ENCODE results near the gene RANBP17. TPM values are rescaled to one million over a fixed set of nuclear protein-coding genes. Genes with fewer than 3 reads are reported as not detected.

Gene RANBP17
- total and polyA plus RNA-seq, 7 experiments from 2014 or later: 3.0 TPM; not detected in 6

DNA sequence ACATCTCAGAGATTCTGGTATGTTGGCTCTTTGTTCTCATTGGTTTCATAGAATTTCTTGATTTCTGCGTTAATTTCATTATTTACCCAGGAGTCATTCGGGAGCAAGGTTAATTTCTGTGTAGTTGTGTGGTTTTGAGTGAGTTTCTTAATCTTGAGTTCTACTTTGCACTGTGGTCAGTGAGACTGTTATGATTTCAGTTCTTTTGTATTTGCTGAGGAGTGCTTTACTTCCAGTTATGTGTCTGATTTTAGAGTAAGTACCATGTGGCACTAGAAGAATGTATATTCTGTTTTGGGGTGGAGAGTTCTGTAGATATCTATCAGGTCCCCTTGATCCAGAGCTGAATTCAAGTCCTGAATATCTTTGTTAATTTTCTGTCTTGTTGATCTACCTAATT lies 12.2 kb downstream of the RANBP17 start:
- Mint-ChIP-seq H3K9me3 (peaks cover 0 to 41% (median 19%) of the 10 kb centered on the region in 11 donors), H3K36me3 (peaks cover 0 to 5% (median 0%) of the 10 kb centered on the region in 5 donors), H3K27me3 (peaks cover 0 to 20% (median 4%) of the 10 kb centered on the region in 5 donors), H3K27ac (no peak overlapping the region), H3K4me3 (no peak overlapping the region), H3K4me1 (no peaks in the 10 kb centered on the region)
- ATAC-seq (no peak), DNase-seq (no peak)
- Histone ChIP-seq H3K4me1 (ENCODE audit: control insufficient read depth in 2 of 2, insufficient read depth in 2 of 2, low read length in 2 of 2) (no peaks in the 10 kb centered on the region), H3K4me3 (ENCODE audit: low read length) (no peak overlapping the region), H3K27ac (ENCODE audit: low read depth, low read length) (no peak overlapping the region), H3K9me3 (ENCODE audit: control insufficient read depth in 2 of 3, low read length in 3 of 3) (peaks cover 0 to 5% (median 0%) of the 10 kb centered on the region in 3 experiments), H3K27me3 (ENCODE audit: control insufficient read depth in 2 of 2, insufficient read depth in 2 of 2, low read length in 2 of 2) (no peaks in the 10 kb centered on the region), H3K36me3 (ENCODE audit: control insufficient read depth in 2 of 3, insufficient read depth in 3 of 3, low read length in 3 of 3) (no peaks in the 10 kb centered on the region)
- intact Hi-C loops (cut with micrococcal nuclease): no loop called here
- CTCF ChIA-PET: no interaction called here
- POLR2A ChIA-PET: no interaction called here

DNA sequence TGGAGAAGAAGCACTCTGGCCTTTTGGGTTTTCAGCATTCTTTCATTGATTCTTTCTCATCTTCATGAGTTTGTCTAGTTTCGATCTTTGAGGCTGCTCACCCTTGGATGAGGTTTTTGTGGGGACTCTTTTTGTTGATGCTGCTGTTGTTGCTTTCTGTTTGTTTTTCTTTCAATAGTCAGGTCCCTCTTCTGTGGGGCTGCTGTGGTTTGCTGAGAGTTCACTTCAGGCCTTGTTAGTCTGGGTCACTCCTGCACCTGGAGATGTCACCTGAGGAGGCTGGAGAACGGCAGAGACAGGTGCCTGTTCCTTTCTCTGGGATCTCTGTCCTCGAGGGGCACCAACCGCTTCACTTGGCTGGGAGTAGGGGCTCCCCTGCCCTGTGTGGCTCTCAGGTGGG lies 14.0 kb downstream of the RANBP17 start:
- Histone ChIP-seq H3K36me3 (ENCODE audit: control insufficient read depth in 2 of 3, insufficient read depth in 3 of 3, low read length in 3 of 3) (no peaks in the 10 kb centered on the region), H3K27me3 (ENCODE audit: control insufficient read depth in 2 of 2, insufficient read depth in 2 of 2, low read length in 2 of 2) (no peaks in the 10 kb centered on the region), H3K9me3 (ENCODE audit: control insufficient read depth in 2 of 3, low read length in 3 of 3) (peaks cover 0 to 5% (median 0%) of the 10 kb centered on the region in 3 experiments), H3K4me3 (ENCODE audit: low read length) (no peak overlapping the region), H3K4me1 (ENCODE audit: control insufficient read depth in 2 of 2, insufficient read depth in 2 of 2, low read length in 2 of 2) (no peaks in the 10 kb centered on the region), H3K27ac (ENCODE audit: low read depth, low read length) (no peak overlapping the region)
- Mint-ChIP-seq H3K4me3 (no peak overlapping the region), H3K36me3 (peaks cover 0 to 5% (median 0%) of the 10 kb centered on the region in 5 donors), H3K27me3 (peaks cover 0 to 20% (median 4%) of the 10 kb centered on the region in 5 donors), H3K4me1 (no peaks in the 10 kb centered on the region), H3K27ac (no peak overlapping the region), H3K9me3 (peaks cover 0 to 38% (median 19%) of the 10 kb centered on the region in 11 donors)
- ChIA-PET POLR2A (no interaction called here), CTCF (no interaction called here)
- intact Hi-C loops (cut with micrococcal nuclease): no loop called here
- ATAC-seq: no peak
- no peak for DNase-seq

- intact Hi-C loops (cut with micrococcal nuclease): no loop called here
- Mint-ChIP-seq H3K27me3 (peaks cover 0 to 20% (median 6%) of the 10 kb centered on the region in 5 donors), H3K4me1 (no peaks in the 10 kb centered on the region), H3K4me3 (no peak overlapping the region), H3K36me3 (peaks cover 0 to 5% (median 0%) of the 10 kb centered on the region in 5 donors), H3K9me3 (peaks cover 0 to 13% (median 2%) of the 10 kb centered on the region in 11 donors), H3K27ac (no peak overlapping the region)
- POLR2A ChIA-PET: no interaction called here
- no peak overlapping the region for H3K4me3 ChIP-seq (ENCODE audit: low read length)
- no peaks in the 10 kb centered on the region for H3K4me1 ChIP-seq (ENCODE audit: control insufficient read depth in 2 of 2, insufficient read depth in 2 of 2, low read length in 2 of 2)
- no peaks in the 10 kb centered on the region for H3K9me3 ChIP-seq (ENCODE audit: control insufficient read depth in 2 of 3, low read length in 3 of 3)
- CTCF ChIA-PET: no interaction called here
- no peaks in the 10 kb centered on the region for H3K36me3 ChIP-seq (ENCODE audit: control insufficient read depth in 2 of 3, insufficient read depth in 3 of 3, low read length in 3 of 3)
- no peaks in the 10 kb centered on the region for H3K27me3 ChIP-seq (ENCODE audit: control insufficient read depth in 2 of 2, insufficient read depth in 2 of 2, low read length in 2 of 2)
- ATAC-seq (no peak), DNase-seq (no peak)
- no peak overlapping the region for H3K27ac ChIP-seq (ENCODE audit: low read depth, low read length)
These were observed 18.3 kb downstream of the RANBP17 start for GRCh38 chr5:170880084-170880483.

DNA sequence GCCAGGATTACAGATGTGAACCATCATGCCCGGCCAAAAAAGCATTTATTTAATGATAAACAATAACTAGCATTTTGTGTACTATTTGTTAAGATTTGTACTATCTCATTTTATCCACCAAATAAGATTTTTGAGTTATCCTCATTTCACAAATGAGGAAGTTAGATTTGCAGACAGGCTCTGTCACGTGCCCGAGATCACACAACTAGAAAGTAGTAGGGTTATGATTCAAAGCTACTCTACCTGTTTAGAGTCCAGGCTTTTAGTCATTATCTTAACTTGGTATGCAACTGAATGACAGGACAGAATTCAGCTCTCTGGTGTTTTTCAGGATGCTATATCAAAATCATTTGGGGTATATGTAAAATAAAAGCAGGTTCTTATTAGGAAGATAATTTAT lies 20.5 kb downstream of the RANBP17 start:
- no peaks in the 10 kb centered on the region for H3K36me3 ChIP-seq (ENCODE audit: control insufficient read depth in 2 of 3, insufficient read depth in 3 of 3, low read length in 3 of 3)
- no peak overlapping the region for H3K4me3 ChIP-seq (ENCODE audit: low read length)
- CTCF ChIA-PET: no interaction called here
- H3K9me3 ChIP-seq (ENCODE audit: control insufficient read depth in 2 of 3, low read length in 3 of 3): no peaks in the 10 kb centered on the region
- Mint-ChIP-seq H3K9me3 (peaks cover 0 to 3% (median 0%) of the 10 kb centered on the region in 11 donors), H3K36me3 (no peaks in the 10 kb centered on the region), H3K27ac (no peak overlapping the region), H3K27me3 (peaks cover 0 to 15% (median 5%) of the 10 kb centered on the region in 5 donors), H3K4me3 (no peak overlapping the region), H3K4me1 (no peaks in the 10 kb centered on the region)
- POLR2A ChIA-PET: no interaction called here
- no peak overlapping the region for H3K27ac ChIP-seq (ENCODE audit: low read depth, low read length)
- H3K4me1 ChIP-seq (ENCODE audit: control insufficient read depth in 2 of 2, insufficient read depth in 2 of 2, low read length in 2 of 2): no peaks in the 10 kb centered on the region
- DNase-seq (no peak), ATAC-seq (no peak)
- no peaks in the 10 kb centered on the region for H3K27me3 ChIP-seq (ENCODE audit: control insufficient read depth in 2 of 2, insufficient read depth in 2 of 2, low read length in 2 of 2)
- intact Hi-C loops (cut with micrococcal nuclease): no loop called here

DNA sequence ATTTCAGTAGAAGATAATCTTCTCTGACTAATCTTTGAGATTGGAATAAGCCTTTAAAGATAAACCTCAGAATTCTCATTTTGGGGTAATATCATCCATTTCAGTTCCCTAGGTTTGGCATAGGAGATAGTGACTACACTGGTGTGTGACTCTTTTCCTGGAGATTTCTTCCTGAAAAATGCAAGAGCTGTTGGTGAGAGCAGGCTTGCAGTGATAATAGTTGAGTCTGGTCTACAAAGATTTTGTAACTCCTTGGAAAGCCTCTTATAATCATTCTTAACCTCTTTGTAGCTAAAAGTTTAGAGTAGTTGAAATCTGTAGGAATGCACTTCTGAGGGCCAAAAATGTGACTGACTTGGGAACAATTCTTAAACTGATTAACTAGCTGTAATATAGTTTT lies 23.4 kb downstream of the RANBP17 start:
- POLR2A ChIA-PET: no interaction called here
- DNase-seq (no peak), ATAC-seq (no peak)
- H3K36me3 ChIP-seq (ENCODE audit: control insufficient read depth in 2 of 3, insufficient read depth in 3 of 3, low read length in 3 of 3): no peaks in the 10 kb centered on the region
- H3K27ac ChIP-seq (ENCODE audit: low read depth, low read length): no peak overlapping the region
- H3K4me3 ChIP-seq (ENCODE audit: low read length): no peak overlapping the region
- no peaks in the 10 kb centered on the region for H3K27me3 ChIP-seq (ENCODE audit: control insufficient read depth in 2 of 2, insufficient read depth in 2 of 2, low read length in 2 of 2)
- H3K4me1 ChIP-seq (ENCODE audit: control insufficient read depth in 2 of 2, insufficient read depth in 2 of 2, low read length in 2 of 2): no peaks in the 10 kb centered on the region
- CTCF ChIA-PET: no interaction called here
- no peaks in the 10 kb centered on the region for H3K4me1 Mint-ChIP-seq
- H3K9me3 ChIP-seq (ENCODE audit: control insufficient read depth in 2 of 3, low read length in 3 of 3): no peaks in the 10 kb centered on the region
- H3K27me3 Mint-ChIP-seq: peaks cover 0 to 7% (median 4%) of the 10 kb centered on the region in 5 donors
- intact Hi-C loops (cut with micrococcal nuclease): no loop called here
- no peaks in the 10 kb centered on the region for H3K36me3 Mint-ChIP-seq
- peaks cover 0 to 3% (median 0%) of the 10 kb centered on the region in 11 donors for H3K9me3 Mint-ChIP-seq
- H3K27ac Mint-ChIP-seq: no peak overlapping the region
- H3K4me3 Mint-ChIP-seq: no peak overlapping the region

- intact Hi-C loops (cut with micrococcal nuclease): no loop called here
- DNase-seq (no peak), ATAC-seq (no peak)
- Histone ChIP-seq H3K27ac (ENCODE audit: low read depth, low read length) (no peak overlapping the region), H3K36me3 (ENCODE audit: control insufficient read depth in 2 of 3, insufficient read depth in 3 of 3, low read length in 3 of 3) (no peaks in the 10 kb centered on the region), H3K4me3 (ENCODE audit: low read length) (no peak overlapping the region), H3K27me3 (ENCODE audit: control insufficient read depth in 2 of 2, insufficient read depth in 2 of 2, low read length in 2 of 2) (no peaks in the 10 kb centered on the region), H3K4me1 (ENCODE audit: control insufficient read depth in 2 of 2, insufficient read depth in 2 of 2, low read length in 2 of 2) (no peaks in the 10 kb centered on the region), H3K9me3 (ENCODE audit: control insufficient read depth in 2 of 3, low read length in 3 of 3) (no peaks in the 10 kb centered on the region)
- Mint-ChIP-seq H3K4me1 (no peaks in the 10 kb centered on the region), H3K27me3 (peaks cover 0 to 7% (median 4%) of the 10 kb centered on the region in 5 donors), H3K9me3 (peaks cover 0 to 3% (median 0%) of the 10 kb centered on the region in 11 donors), H3K36me3 (no peaks in the 10 kb centered on the region), H3K4me3 (no peak overlapping the region), H3K27ac (no peak overlapping the region)
- ChIA-PET POLR2A (no interaction called here), CTCF (interaction anchor here (0.5 kb wide), 1 partner anchor 11 kb away, joined by 5 read pairs; no protein-coding TSS in a partner anchor)
These were observed 24.0 kb downstream of the RANBP17 start for GRCh38 chr5:170885809-170886208.

DNA sequence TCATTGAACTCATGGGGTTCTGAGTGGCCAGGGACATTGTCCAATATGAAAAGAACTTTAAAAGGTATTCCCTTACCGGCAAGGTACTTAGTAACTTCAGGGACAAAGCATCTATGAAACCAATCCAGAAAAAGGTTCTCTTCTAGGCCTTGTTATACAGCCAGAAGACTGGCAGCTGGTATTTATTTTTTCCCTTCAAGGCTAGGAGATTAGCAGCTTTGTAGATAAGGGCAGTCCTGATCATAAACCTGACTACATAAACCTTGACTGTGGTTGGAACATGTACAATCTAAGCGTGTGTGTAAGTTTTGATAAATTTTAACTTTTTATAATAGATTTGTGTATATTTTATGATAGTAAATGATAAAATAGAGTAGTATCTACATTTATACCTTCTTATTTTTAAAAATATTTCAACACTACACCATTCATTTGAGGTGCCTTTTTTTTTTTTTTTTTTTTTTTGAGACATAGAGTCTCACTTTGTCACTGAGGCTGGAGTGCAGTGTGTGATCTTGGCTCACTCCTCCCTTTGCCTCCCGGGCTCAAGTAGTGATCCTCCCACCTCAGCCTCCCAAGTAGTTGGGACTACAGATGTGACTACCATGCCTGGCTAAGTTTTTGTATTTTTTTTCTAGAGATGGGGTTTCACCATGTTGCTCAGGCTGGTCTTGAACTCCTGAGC lies 24.5 kb downstream of the RANBP17 start:
- H3K4me3 ChIP-seq (ENCODE audit: low read length): no peak overlapping the region
- CTCF ChIA-PET: interaction anchor here (0.5 kb wide), 1 partner anchor 11 kb away, joined by 5 read pairs; no protein-coding TSS in a partner anchor
- DNase-seq: no peak
- intact Hi-C loops (cut with micrococcal nuclease): no loop called here
- H3K9me3 Mint-ChIP-seq: peaks cover 0 to 3% (median 0%) of the 10 kb centered on the region in 11 donors
- no peaks in the 10 kb centered on the region for H3K4me1 Mint-ChIP-seq
- peaks cover 1 to 7% (median 4%) of the 10 kb centered on the region in 5 donors for H3K27me3 Mint-ChIP-seq
- no peaks in the 10 kb centered on the region for H3K36me3 Mint-ChIP-seq
- H3K4me3 Mint-ChIP-seq: no peak overlapping the region
- H3K27ac Mint-ChIP-seq: no peak overlapping the region
- no peaks in the 10 kb centered on the region for H3K4me1 ChIP-seq (ENCODE audit: control insufficient read depth in 2 of 2, insufficient read depth in 2 of 2, low read length in 2 of 2)
- H3K27ac ChIP-seq (ENCODE audit: low read depth, low read length): no peak overlapping the region
- no peaks in the 10 kb centered on the region for H3K36me3 ChIP-seq (ENCODE audit: control insufficient read depth in 2 of 3, insufficient read depth in 3 of 3, low read length in 3 of 3)
- no peaks in the 10 kb centered on the region for H3K27me3 ChIP-seq (ENCODE audit: control insufficient read depth in 2 of 2, insufficient read depth in 2 of 2, low read length in 2 of 2)
- no peak for ATAC-seq
- POLR2A ChIA-PET: no interaction called here
- H3K9me3 ChIP-seq (ENCODE audit: control insufficient read depth in 2 of 3, low read length in 3 of 3): no peaks in the 10 kb centered on the region

Data from naive thymus-derived CD4-positive, alpha-beta T cell (primary cell).